ENCODE measurements around the gene ASTN2.

DNA sequence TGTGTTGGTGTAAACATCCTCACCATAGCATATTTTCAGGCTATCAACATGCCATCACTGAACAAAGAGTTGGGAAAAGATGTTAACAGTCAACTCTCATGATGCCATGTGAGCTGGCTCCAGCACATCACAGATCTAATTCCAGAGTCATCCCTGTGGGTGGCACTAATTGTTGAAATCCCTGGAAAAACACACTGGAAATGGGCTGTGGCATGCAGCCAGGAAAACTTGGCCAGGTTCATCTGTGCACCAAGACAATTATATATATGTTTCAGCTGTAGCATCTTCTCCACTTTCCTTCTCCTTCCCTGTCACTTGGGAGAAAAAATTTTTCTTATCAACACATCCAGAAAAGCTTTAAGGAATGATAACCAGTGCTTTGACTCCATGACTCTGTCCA is 414.0 kb downstream of the ASTN2 start:
- TF ChIP-seq, protein P1, sequence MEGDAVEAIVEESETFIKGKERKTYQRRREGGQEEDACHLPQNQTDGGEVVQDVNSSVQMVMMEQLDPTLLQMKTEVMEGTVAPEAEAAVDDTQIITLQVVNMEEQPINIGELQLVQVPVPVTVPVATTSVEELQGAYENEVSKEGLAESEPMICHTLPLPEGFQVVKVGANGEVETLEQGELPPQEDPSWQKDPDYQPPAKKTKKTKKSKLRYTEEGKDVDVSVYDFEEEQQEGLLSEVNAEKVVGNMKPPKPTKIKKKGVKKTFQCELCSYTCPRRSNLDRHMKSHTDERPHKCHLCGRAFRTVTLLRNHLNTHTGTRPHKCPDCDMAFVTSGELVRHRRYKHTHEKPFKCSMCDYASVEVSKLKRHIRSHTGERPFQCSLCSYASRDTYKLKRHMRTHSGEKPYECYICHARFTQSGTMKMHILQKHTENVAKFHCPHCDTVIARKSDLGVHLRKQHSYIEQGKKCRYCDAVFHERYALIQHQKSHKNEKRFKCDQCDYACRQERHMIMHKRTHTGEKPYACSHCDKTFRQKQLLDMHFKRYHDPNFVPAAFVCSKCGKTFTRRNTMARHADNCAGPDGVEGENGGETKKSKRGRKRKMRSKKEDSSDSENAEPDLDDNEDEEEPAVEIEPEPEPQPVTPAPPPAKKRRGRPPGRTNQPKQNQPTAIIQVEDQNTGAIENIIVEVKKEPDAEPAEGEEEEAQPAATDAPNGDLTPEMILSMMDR (IDR thresholded peaks at IDR 0.05) = no peak
- TF ChIP-seq POLR2A (IDR thresholded peaks at IDR 0.05) = no peak

Measured in testis (tissue), 2 donors.